GM12864 (cell line): ENCODE data around the gene TMED9.

Experiments
- DNase-seq: peaks from one replicate; pipeline ENCODE4 v3.0.0-alpha.2; 2011; ENCODE audit warnings: low read depth
- H3K4me3 ChIP-seq: 2 replicates; pipeline ENCODE4 v1.5.1; 2011; ENCODE audit warnings: mild to moderate bottlenecking, low read depth, low read length, control low read depth
- CTCF ChIP-seq: IDR thresholded peaks from 2 replicates; pipeline ENCODE4 v1.5.1; 2011; ENCODE audit warnings: low read depth, mild to moderate bottlenecking, moderate library complexity, low read length, control low read depth, inconsistent platforms; ENCODE audit errors: missing control alignments

Gene TMED9

GRCh38 chr5:177576169-177576568, 15.8 kb upstream of the TMED9 start:
- TF ChIP-seq CTCF, result no peak
- H3K4me3 ChIP-seq, result no peak overlapping the region
- DNase-seq, result no peak

GRCh38 chr5:177578316-177578715, 13.7 kb upstream of the TMED9 start:
- TF ChIP-seq CTCF, result no peak
- no peak overlapping the region for H3K4me3 ChIP-seq
- no peak for DNase-seq

GRCh38 chr5:177588413-177588909, 3.5 kb upstream of the TMED9 start:
- H3K4me3 ChIP-seq, result no peak overlapping the region
- no peak for TF ChIP-seq CTCF
- no peak for DNase-seq

GRCh38 chr5:177590406-177590805, 1.6 kb upstream of the TMED9 start:
- no peak for TF ChIP-seq CTCF
- no peak for DNase-seq
- H3K4me3 ChIP-seq, result no peak overlapping the region

GRCh38 chr5:177591690-177592009, 353 bp upstream of the TMED9 start:
- no peak for TF ChIP-seq CTCF
- DNase-seq, result no peak
- H3K4me3 ChIP-seq, result peak overlapping the region; percentile 97

GRCh38 chr5:177592905-177593304, 902 bp downstream of the TMED9 start:
- peak overlapping the region; percentile 97 for H3K4me3 ChIP-seq
- no peak for TF ChIP-seq CTCF

GRCh38 chr5:177593511-177593910, 1.5 kb downstream of the TMED9 start:
- DNase-seq, result no peak
- no peak for TF ChIP-seq CTCF
- H3K4me3 ChIP-seq, result peak overlapping the region; percentile 97

More at GRCh38 chr5:177592905-177593304, 902 bp downstream of the TMED9 start:
- no peak for DNase-seq
